Ramos (cell line): Measurements from ENCODE around the gene KCNN4.

Source experiments
- in situ Hi-C: fragments of 300-500 bp; cut with MboI; formaldehyde crosslinking; loops from one replicate; pipeline ENCODE4 v1.14.3; 2022; ENCODE audit warnings: low sequenced_read_pairs; ENCODE audit not compliant: unreplicated experiment

Gene KCNN4

DNA sequence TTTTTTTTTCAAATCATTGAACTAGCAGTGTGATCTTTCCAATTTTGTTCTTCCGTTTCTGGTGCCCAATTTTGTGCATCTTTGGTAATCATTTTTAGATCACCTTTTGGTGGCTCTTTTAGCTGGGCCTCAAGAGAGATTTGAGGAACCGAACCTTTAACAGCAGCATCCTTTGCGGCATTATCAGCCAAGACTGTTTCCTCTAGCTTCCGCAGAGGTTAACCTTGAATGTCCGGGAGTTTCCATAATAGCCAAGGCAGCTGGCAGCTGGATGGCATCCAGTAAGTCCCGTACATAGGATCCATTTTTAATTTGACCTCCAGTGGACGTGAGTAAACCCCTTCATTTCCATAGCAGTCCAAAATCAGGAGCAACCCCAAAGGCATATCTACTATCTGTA lies 55.3 kb downstream of the KCNN4 start:
- in situ Hi-C loops: no loop called here

DNA sequence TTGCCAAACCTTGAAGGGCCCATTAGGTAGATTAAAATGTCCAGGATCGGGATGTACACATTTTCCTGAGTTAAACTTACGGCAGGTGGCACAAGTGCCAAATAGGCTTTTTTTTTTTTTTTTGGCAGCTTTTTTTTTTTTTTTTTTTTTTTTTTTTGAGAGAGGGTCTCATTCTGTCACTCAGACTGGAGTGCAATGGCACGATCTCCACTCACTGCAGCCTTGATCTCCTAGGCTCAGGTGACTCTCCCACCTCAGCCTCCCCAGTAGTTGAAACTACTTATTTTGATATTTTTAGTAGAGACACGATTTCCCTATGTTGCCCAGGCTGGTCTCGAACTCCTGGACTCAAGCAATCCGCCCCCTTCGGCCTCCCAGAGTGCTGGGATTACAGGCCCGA lies 55.9 kb downstream of the KCNN4 start:
- in situ Hi-C loops: no loop called here

DNA sequence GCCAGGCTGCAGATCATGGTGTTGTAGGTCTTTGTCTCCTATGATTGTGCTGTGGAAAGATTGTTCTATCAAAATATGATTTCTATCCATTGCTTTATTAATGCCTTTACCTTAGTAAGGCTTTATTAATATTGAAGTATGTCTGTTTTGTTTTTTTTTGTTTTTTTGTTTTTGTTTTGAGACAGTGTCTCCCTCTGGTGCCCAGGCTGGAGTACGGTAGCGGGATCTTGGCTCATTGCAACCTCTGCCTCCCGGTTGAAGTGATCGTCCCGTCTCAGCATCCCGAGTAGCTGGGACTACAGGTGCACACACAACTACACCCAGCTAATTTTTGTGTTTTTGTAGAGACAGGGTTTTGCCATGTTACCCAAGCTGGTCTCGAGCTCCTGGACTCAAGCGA lies 57.2 kb downstream of the KCNN4 start:
- in situ Hi-C loops: no loop called here

DNA sequence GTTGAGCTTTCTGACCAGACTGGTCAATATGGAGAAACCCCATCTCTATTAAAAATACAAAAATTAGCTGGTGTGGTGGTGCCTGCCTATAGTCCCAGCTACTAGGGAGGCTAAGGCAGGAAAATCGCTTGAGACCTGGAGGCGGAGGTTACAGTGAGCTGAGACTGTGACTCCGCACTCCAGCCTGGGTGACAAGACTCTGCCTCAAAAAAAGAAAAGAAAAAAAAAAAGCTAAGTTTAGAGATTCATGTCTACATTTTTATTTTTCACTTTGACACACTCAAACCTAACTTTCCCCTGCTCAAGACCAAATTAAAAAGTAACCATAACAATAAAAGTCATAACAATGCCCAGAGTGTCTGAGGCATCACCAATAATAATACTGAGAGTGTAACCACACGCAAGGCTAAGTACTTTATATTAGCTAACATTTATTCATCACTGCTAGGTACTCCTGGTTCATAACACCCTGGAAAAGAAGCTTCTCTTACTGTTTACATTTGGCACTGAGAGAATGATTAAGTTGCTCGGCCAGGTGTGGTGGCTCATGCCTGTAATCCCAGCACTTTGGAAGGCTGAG lies 59.2 kb downstream of the KCNN4 start:
- in situ Hi-C loops: no loop called here

DNA sequence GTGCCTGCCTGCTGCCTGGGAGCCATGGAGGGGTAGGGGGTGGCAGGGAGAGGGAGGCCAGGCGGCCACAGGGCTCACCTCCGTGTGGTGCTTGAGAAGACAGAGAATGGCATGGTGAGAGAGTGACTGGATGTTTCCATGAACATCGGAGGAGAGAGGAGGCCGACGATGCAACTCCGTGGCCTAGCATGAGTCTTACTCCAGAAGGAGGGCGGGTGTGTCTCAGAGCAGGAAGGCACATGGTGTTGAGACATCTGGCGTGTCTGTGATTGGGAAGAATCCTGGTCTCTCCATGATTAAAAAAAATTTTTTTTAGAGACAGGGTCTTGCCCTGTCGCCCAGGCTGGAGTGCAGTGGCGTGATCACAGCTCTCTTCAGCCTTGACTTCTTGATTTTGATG lies 59.8 kb downstream of the KCNN4 start:
- in situ Hi-C loops: no loop called here

DNA sequence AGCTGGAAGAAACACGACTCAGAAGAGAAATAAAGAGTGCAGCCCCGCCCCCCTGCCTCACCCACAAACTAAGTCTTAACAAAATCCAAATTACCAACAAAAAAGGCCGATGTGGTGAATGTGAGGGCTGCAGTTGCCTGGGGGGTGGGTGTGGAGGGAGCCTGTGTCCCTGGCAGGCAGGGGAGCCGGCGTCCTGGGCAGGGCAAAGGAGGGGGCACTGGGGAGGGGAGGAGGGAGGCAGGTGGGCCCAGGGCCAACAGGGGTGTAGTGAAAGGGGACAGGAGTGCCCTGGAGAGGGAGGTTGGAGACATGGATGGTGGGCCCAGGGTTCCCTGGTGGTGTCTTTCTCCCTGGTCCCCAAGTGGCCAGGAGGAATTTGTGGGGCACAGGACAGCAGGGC lies 60.9 kb downstream of the KCNN4 start:
- in situ Hi-C loops: no loop called here

DNA sequence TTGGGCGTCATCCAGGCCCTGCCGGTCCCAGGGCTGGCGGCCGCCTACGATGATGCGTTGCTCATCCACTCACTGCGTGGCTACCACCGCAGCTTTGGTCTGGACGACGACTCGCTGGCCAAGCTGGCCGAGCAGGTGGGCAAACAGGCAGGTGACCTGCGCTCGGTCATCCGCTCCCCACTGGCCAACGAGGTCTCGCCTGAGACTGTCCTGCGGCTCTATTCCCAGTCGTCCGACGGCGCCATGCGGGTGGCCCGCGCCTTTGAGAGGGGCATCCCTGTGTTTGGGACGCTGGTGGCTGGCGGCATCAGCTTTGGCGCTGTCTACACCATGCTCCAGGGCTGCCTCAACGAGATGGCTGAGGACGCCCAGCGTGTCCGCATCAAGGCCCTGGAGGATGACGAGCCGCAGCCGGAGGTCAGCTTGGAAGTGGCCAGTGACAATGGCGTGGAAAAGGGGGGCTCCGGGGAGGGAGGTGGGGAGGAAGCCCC lies 61.4 kb downstream of the KCNN4 start:
- in situ Hi-C loops: no loop called here

DNA sequence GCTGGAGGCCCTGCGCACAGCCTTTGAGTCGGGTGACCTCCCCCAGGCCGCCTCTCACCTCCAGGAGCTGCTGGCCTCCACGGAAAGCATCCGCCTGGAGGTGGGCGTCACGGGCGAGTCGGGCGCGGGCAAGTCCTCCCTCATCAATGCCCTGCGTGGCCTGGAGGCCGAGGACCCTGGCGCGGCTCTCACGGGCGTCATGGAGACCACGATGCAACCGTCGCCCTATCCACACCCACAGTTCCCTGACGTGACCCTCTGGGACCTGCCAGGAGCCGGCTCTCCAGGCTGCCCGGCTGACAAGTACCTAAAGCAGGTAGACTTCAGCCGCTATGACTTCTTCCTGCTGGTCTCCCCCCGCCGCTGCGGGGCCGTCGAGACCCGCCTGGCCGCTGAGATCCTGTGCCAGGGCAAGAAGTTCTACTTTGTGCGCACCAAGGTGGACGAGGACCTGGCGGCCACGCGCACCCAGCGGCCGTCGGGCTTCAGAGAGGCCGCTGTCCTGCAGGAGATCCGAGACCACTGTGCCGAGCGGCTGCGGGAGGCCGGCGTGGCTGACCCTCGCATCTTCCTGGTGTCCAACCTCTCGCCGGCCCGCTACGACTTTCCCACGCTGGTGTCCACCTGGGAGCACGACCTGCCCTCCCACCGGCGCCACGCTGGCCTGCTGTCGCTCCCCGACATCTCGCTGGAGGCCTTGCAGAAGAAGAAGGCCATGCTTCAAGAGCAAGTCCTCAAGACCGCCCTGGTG lies 62.0 kb downstream of the KCNN4 start:
- in situ Hi-C loops: no loop called here
